ENCODE measurements around the gene BCL6. TPM values are rescaled to one million over a fixed set of nuclear protein-coding genes. Genes with fewer than 3 reads are reported as not detected.

BCL6 gene
- polyA plus RNA-seq, 3 donors = 33.2 to 349 (median 34.9) TPM

DNA sequence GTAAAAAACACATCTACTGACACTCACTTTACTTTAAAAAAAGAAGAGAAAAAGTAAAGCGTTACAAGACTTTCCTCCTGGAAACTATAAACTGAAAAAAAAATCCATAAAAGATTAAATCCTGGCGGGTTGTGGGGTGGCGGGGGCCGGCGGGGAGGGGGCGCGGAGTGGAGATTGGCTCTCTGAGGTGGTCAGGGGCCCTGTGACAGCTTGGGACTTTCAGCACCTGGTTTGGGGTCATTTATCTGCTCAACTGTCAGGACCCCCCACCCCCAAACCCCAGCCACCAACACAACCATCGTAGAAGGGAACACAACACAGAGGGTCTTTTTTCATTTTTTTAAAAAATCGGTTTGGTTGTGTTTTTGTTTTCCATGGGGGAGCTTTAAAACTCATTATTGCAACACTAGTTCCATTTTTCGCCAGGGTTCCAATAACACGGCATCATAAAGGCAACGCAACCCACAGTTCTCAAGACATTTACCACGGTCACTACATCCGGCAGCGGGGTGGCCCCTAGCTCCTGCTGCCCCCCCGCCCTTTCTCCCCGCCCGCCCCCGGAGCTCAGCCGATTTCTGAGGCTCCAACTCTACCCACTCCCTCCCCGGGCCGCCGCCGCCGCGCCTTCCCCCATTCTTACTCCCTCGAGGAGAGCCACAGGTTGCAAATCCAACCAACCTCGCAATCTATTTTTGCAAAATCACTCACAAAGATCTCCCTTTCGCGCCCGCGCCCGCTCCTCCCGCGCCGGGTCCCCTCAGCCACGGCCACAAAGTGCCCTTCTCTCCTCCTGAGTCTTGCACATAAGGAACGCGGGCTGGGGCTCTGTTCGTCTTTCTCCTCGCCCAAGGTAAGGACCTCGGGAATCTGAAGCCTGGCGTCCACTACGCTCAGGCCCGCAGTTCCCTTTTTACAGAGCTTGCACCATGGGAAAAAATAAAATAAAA is 1.8 kb downstream of the BCL6 start:
- intact Hi-C loops (cut with micrococcal nuclease) = loop anchor here (2.0 to 10.0 kb wide), 13 partner anchors 31 to 1404 kb away; partner anchors contain the start of gene LPP (in 1 of the 2)
- Histone ChIP-seq H4K20me1 (ENCODE audit: insufficient read depth, low read length) (peaks cover 64% of the 10 kb centered on the region), H3K27me3 (ENCODE audit: control insufficient read depth in 2 of 2, insufficient read depth in 2 of 2, low read length in 2 of 2) (no peaks in the 10 kb centered on the region), H3K4me3 (replicated peaks in 1 of 3; ENCODE audit: low read depth in 2 of 3, low read length in 3 of 3) (peak overlapping the region; percentile 68 to 96 (median 80)), H3K79me2 (ENCODE audit: insufficient read depth, low read length) (peaks cover 79% of the 10 kb centered on the region), H2AFZ (ENCODE audit: insufficient read depth, low read depth, low read length, poor library complexity, severe bottlenecking) (no peak overlapping the region), H3K4me1 (ENCODE audit: control insufficient read depth in 1 of 2, insufficient read depth in 2 of 2, low read length in 2 of 2) (peaks cover 40 to 69% of the 10 kb centered on the region in 2 donors), H3K36me3 (replicated peaks in 1 of 2; ENCODE audit: control insufficient read depth in 1 of 2, insufficient read depth in 2 of 2, low read length in 2 of 2) (no peaks in the 10 kb centered on the region), H3K9me3 (replicated peaks in 1 of 2; ENCODE audit: control insufficient read depth in 1 of 2, insufficient read depth in 1 of 2, low read length in 2 of 2) (no peaks in the 10 kb centered on the region), H3K4me2 (replicated peaks; ENCODE audit: extremely low read depth, low read length, poor library complexity, severe bottlenecking) (peak overlapping the region; percentile 95), H3K9ac (ENCODE audit: insufficient read depth, low read length, poor library complexity, severe bottlenecking) (peak overlapping the region; percentile 89), H3K27ac (ENCODE audit: low read depth in 1 of 2, low read length in 2 of 2) (peak overlapping the region; percentile 96 to 99)
- Mint-ChIP-seq H3K9me3 (peaks cover 0 to 8% (median 2%) of the 10 kb centered on the region in 7 donors), H3K36me3 (peaks cover 12% of the 10 kb centered on the region in 2 donors), H3K27ac (peak overlapping the region; percentile 99 to 100 (median 100)), H3K4me3 (peak overlapping the region; percentile 95 to 100), H3K27me3 (ENCODE audit: low read depth in 3 of 3) (no peaks in the 10 kb centered on the region), H3K4me1 (peaks cover 40% of the 10 kb centered on the region)
- peak; percentile 47 to 59 (median 57) for DNase-seq
- TF ChIP-seq CTCF (IDR thresholded peaks at IDR 0.05) = no peak
- 0% methylated on average over 30 of the region's 45 CpGs for WGBS (ENCODE audit: insufficient coverage)

DNA sequence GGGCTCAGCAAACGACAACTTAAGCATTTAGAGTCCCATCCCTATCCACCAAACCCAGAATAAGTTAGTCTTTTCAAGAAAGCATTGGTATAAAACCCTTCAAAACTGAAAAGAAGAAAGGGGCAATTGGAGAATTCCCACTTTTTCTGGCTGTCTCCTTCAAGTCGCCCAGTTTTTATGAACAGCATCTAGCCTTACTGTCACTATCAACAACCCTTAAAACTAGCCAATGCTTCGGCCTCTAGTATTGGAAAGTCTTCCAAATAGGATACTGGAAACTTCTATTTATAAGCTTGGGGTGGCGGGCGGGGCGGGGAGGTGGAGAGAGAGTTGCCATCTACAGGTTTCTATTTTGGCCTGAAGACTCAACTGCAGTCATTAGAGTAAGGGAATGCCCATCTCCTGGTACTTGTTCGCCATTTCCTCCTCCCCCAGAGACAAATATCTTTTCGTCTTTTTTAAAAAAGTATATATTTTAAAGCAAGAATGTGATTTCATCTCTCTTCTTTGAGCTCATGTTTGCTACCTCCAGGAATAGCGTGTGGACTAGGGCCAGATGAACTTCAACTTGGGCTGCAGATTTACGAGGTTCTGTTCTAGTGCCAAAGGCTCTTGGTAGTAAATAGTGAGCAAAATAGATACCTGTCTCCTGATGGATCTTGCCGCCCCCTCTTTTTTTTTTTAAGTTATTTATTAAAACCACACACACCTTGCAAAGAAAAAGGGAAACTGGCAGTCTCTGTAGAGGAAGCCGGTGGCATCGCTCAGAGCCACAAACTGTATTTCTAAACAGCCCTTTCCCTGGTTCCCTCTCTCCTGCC is 2.7 kb downstream of the BCL6 start:
- peak in 2 of 3 donors; percentile 44 to 64 for DNase-seq
- TF ChIP-seq CTCF (IDR thresholded peaks at IDR 0.05) = peak; percentile 34
- H3K27me3 Mint-ChIP-seq (ENCODE audit: low read depth in 3 of 3) = peaks cover 0 to 1% (median 0%) of the 10 kb centered on the region in 3 donors
- no CpG with 5 or more reads among the region's 13 CpGs for WGBS (ENCODE audit: insufficient coverage)
- peak overlapping the region; percentile 68 to 96 (median 80) for H3K4me3 ChIP-seq (replicated peaks in 1 of 3; ENCODE audit: low read depth in 2 of 3, low read length in 3 of 3)
- H3K9me3 Mint-ChIP-seq = peaks cover 0 to 8% (median 2%) of the 10 kb centered on the region in 7 donors
- peak overlapping the region; percentile 89 for H3K9ac ChIP-seq (ENCODE audit: insufficient read depth, low read length, poor library complexity, severe bottlenecking)
- no peaks in the 10 kb centered on the region for H3K9me3 ChIP-seq (replicated peaks in 1 of 2; ENCODE audit: control insufficient read depth in 1 of 2, insufficient read depth in 1 of 2, low read length in 2 of 2)
- peaks cover 73% of the 10 kb centered on the region for H4K20me1 ChIP-seq (ENCODE audit: insufficient read depth, low read length)
- peak overlapping the region; percentile 95 for H3K4me2 ChIP-seq (replicated peaks; ENCODE audit: extremely low read depth, low read length, poor library complexity, severe bottlenecking)
- H3K79me2 ChIP-seq (ENCODE audit: insufficient read depth, low read length) = peaks cover 88% of the 10 kb centered on the region
- peaks cover 34% of the 10 kb centered on the region for H3K4me1 Mint-ChIP-seq
- H3K27me3 ChIP-seq (ENCODE audit: control insufficient read depth in 2 of 2, insufficient read depth in 2 of 2, low read length in 2 of 2) = no peaks in the 10 kb centered on the region
- H3K36me3 ChIP-seq (replicated peaks in 1 of 2; ENCODE audit: control insufficient read depth in 1 of 2, insufficient read depth in 2 of 2, low read length in 2 of 2) = no peaks in the 10 kb centered on the region
- H2AFZ ChIP-seq (ENCODE audit: insufficient read depth, low read depth, low read length, poor library complexity, severe bottlenecking) = no peak overlapping the region
- H3K27ac ChIP-seq (ENCODE audit: low read depth in 1 of 2, low read length in 2 of 2) = peak overlapping the region; percentile 96 to 99
- peak overlapping the region; percentile 99 to 100 (median 100) for H3K27ac Mint-ChIP-seq
- peaks cover 12% of the 10 kb centered on the region in 2 donors for H3K36me3 Mint-ChIP-seq
- H3K4me3 Mint-ChIP-seq = peak overlapping the region; percentile 95 to 100
- intact Hi-C loops (cut with micrococcal nuclease) = loop anchor here (5.0 to 10.0 kb wide), 11 partner anchors 175 to 1405 kb away; partner anchors contain the start of gene LPP (in 1 of the 2)
- H3K4me1 ChIP-seq (ENCODE audit: control insufficient read depth in 1 of 2, insufficient read depth in 2 of 2, low read length in 2 of 2) = peaks cover 35 to 70% of the 10 kb centered on the region in 2 donors

All from CD14-positive monocyte (primary cell).